Activated T-cell treated with anti-CD3 and anti-CD28 coated beads for 48 hours (primary cell): Measurements from ENCODE around the gene CATSPERZ.
A peak's percentile ranks its signal among the peaks of the same experiment; 100 is the strongest.

Source experiments
- DNase-seq: peaks from one replicate; pipeline ENCODE4 v3.0.0-alpha.2; 2020; ENCODE audit warnings: low read depth

CATSPERZ gene

DNA sequence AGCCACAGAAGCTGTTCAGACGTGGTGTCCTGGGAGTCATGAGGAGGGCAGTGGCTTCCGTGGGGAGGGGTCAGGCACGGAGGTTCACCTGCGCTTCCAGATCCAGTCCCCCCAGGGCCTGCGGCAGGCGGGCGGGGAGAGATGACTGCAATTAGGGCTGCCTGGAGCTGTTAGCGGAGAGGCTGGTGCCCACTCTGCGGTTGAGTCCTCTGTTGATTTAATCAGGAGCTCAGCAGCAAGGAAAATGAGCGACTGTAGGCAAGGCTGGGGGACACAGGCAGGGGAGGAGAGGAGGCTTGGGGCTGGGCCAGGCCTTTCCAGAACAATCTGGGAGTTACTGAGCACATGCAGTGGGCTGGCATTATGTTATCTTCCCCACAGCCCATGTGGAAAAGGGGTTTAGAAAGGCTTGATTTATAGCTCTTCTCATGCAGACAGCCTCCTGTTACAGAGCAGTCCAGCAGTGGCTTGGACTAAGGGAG lies 35.7 kb upstream of the CATSPERZ start:
- DNase-seq, result no peak

DNA sequence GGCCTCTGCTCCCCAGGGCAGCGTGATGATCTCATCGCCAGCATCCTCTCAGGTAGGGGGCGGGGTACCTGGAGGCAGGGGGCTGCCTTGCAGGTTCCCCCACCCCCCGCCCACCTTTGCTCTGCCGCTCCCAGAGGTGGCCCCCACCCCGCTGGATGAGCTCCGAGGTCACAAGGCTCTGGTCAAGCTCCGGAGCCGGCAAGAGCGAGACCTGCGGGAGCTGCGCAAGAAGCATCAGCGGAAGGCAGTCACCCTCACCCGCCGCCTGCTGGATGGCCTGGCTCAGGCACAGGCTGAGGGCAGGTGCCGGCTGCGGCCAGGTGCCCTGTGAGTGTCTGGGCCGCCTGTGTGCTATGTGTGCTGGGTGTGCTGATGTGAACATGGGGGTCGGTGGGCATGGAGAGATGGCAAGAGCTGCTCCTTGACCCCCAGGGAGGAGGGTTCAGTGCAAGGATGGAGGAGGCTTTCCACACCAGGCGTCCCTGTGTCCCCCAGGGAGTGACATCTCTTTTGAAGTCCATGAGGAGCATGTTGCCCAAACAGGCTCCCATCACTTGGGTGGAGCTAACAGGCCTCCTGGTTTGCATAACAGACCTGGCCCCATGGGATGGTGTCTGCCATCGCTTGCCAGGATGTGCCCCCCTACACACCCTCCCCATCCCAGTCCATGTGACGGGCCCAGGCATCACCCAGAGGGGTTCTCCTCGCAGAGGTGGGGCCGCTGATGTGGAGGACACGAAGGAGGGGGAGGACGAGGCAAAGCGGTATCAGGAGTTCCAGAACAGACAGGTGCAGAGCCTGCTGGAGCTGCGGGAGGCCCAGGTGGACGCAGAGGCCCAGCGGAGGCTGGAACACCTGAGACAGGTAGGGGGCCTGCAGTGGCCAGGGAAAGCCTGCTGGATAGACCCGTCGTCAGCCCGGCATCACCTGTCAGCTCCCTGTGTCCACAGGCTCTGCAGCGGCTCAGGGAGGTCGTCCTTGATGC lies 34.7 kb upstream of the CATSPERZ start:
- DNase-seq, result no peak

DNA sequence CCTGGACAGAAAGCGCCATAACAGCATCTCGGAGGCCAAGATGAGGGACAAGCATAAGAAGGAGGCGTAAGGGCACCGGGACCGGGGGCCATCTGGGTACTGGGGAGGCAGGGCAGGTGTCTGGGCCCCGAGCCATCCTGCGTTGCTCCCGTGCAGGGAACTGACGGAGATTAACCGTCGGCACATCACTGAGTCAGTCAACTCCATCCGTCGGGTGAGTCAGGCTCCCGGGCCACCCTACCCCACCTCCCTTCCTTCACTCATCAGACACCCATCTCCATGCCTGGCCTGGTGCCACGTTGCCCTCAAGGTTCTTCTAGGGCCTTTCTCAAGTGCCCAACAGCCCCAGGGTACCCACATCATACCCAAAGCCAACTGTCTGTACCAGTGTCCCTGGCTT lies 33.8 kb upstream of the CATSPERZ start:
- no peak for DNase-seq

DNA sequence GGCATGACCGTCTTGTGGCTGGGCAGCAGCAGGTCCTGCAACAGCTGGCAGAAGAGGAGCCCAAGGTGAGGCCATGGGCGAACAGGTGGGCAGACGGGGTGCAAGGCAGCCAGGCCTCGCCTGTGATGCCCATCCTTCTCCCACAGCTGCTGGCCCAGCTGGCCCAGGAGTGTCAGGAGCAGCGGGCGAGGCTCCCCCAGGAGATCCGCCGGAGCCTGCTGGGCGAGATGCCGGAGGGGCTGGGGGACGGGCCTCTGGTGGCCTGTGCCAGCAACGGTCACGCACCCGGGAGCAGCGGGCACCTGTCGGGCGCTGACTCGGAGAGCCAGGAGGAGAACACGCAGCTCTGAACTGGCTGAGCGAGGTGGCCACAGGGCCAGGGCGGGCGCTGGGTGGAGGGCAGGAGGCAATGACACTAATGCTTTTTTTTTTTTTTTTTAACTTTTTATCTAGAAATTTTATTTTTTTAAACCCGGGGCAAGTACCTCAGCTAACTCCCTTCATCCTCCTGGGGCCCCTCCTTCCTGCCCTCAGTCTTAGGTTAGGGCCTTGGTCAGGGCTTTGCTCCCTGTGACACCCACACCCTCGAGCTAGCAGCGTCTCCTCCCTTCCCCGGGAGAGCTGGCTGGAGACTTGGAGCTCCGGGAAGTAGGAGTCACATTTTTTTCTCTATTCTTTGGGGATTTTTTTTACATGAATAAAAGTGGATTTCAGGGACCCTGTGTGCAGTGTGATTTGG lies 32.8 kb upstream of the CATSPERZ start:
- DNase-seq, result no peak

GRCh38 chr11:64268025-64268892 lies 31.9 kb upstream of the CATSPERZ start:
- no peak for DNase-seq

DNA sequence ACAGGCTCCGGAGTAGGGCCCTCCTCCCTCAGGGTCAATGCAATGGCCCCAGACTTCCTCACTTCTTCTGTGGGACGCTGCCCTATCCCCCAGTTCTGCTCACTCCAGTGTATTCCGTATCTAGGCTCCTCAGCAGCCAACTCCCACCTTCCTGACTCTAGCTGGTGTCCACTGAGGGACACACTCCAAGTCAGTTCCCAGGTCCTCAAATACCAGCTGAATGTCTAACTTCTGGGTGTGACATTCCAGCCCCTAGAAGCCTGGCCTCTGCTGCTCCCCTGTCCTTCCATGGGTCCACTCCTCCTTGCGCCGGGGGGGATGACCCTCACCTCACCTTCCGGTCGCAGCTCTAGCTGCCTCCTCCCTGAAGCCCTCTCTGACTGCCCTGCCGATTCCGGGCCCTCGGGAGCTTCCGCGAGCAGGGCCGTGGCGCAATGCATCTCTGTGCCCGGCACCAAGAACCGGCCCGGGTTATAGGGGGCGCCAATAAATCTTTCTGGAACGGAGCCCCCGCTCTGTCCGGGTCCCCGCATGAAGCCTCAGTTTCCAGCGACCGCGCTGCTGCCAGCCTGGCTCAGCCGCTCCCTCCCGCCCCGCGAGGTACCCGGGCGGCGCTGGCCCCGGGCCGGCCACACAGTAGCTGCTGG lies 31.1 kb upstream of the CATSPERZ start:
- peak; percentile 53 for DNase-seq

DNA sequence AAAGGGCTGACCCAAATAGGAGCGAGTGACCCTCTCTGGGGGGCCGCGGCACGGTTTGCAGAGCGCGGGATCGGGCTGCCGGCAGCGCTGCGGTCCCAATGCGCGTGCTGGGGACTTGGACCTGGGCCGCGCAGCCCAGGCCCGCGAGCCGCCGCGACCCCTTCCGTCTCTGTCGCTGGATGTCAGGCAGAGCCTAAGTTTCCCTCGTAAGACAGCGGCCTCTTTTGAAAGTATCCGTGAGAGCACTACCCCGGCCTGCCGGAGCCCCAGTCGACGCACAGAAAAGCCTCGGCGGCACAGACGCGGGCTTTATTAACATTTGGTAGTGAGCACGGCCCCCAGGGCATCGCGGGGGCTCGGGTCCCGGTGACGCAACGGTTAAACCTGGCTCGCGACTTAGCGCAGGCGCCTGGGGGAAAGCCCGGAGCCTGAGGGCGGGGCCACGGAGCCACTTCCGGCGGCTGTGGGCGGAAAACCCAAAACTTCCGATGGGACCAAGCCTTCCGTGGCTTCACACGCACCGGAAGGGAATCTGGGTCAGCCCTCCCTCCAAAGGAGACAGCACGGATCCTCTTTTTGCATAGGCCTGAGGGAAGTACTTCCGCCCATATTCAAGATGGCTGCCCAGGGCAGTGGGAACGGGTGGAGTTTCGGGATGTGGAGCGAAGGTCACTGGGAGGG lies 30.5 kb upstream of the CATSPERZ start:
- peak; percentile 98 for DNase-seq

- DNase-seq, result no peak
Observed at GRCh38 chr11:64275031-64275800, 24.9 kb upstream of the CATSPERZ start.

- DNase-seq, result no peak
Observed at GRCh38 chr11:64275841-64276240, 24.3 kb upstream of the CATSPERZ start.

DNA sequence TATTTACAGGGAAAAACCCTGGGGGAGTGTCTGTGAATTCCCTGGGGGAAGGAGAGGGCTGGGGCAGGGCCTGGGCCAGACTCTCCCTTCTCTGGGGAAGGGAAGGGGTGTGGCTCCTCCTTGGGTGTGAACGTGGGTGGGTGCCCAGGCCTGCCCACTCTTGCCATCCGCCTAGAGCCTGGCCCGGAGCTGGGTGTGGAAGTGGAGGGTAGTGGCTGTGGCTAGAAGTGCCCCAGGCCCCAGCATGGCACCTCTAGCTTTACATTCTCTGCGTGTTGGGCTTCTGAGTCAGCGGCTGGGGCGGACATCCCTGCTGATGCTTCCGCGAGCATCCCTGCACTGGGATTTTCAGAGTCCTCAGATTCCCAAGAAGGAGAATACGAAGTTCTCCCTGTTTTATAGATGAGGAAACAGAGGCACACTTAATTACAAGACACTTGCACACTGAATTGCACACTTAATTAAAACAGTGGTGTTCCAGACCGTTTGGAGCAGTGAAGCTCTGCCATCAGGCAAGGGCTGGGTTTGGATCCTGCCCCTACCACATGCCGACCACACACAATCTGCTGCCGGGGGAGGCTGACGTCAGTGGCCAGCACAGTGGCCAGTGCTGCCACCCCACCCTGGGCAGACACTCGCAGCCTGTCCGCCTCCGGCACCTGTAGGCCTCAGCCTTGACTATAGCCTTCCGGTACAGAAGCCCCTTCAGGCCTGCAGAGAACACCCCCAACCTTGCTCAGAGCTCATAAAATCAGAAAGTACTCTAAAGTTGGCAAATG lies 23.3 kb upstream of the CATSPERZ start:
- no peak for DNase-seq

DNA sequence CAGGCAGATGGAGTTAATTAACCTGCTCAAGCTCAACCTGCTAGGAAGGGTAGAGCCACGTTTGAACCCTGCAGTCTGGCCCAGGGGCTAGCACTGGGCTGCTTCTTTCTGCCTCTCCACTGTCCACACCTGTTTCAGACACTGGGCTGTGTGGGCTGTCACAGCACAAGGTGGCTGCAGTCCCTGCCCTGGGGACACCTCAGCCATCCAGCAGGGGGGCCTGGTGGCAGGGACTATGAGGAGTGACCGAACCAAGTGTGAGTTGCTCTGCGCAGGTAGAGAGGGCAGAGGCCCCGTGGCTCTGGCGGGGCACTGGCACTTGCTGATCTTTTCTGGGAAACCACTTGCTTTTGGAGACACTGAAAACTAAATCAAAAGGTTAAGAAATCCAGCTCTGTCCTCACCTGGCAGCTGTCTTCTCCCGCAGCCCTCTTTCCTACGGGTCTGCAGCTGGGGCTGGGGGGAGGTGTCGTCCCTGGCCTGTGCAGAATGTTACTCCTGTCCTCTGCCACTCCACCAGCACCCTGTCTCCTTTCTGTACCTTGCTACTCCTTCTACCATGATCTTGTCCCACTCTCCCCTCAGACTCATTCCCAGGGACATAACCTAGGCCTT lies 21.5 kb upstream of the CATSPERZ start:
- DNase-seq, result no peak

DNA sequence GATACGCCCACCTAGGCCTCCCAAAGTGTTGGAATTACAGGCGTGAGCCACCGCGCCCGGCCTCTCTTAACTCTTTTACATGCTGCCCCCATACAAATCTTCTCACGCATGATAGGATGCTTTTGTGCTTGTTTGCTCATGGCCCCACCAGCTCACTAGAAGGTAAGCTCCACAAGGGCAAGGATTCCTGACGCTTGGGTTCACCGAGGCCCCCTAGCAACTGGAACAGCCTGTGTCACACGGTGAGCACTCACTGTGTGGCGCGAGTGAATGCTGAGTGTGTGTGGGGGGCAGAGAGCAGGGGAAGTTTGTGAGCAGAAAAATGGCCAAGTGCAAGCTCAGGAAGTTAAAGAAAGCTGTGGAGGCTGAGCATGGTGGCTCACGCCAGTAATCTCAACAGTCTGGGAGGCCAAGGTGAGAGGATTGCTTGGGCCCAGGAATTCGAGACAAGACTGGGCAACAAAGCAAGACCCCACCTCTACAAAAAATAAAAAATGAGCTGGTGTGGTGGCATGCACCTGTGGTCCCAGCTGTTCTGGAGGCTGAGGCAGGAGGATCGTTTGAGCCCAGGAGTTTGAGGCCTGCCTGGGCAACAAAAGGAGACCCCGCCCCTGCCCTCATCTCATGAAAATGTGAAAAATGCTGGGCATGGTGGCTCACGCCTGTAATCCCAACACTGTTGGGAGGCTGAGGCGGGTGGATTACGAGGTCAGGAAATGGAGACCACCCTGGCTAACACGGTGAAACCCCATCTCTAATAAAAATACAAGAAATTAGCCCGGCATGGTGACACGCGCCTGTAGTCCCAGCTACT lies 18.0 kb upstream of the CATSPERZ start:
- DNase-seq, result no peak

- no peak for DNase-seq
Observed at GRCh38 chr11:64283092-64283491, 17.1 kb upstream of the CATSPERZ start.

DNA sequence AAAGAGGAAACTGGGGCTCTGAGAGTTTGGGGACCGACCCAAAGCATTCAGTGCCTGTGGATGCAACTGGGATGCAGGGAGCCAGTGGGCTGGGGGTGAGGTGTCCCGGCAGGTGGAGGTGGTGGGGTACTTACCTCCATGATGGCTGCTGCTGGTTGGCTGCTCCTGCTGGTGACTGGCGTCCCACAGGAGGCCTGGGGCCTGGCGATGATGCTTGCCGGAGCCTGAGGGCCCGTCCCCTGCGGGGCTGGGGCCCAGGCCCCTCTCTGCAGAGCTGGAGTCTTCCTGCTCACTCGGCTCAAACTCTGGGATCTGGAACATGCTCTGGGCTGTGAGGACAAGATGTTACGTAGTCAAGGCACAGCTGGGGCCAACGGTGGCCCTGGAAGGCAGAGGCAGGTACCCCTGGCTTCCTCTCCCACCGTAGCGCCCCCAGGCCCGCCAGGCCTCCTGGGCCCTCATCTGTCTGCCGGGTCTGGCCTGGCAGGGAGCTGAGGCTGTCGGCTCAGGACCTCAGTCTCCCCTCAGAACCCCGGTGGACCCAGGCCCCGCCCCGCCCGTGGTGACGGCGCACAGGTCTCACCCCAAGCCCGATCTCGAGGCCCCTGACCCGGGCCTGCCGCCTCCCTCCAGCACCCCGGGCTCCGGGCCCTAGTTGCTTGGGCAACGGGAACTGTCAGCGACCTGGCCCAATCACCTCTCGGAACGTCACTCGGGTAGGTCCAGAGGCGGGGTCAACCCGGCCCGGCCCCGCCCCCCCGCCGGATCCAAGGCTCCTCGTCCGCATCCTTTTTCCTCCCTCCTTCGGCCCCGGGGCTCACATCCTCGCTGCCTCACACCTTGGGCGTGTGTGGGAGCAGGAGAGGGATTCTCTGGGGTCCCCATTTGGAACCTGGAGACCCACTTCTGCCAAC lies 15.9 kb upstream of the CATSPERZ start, which contains the start of gene BAD:
TSS of gene BAD (minus strand) at position 618 of the 914 bp plus-strand sequence. CDS start at position 321, 297 bp downstream.
- peak; percentile 91 for DNase-seq

DNA sequence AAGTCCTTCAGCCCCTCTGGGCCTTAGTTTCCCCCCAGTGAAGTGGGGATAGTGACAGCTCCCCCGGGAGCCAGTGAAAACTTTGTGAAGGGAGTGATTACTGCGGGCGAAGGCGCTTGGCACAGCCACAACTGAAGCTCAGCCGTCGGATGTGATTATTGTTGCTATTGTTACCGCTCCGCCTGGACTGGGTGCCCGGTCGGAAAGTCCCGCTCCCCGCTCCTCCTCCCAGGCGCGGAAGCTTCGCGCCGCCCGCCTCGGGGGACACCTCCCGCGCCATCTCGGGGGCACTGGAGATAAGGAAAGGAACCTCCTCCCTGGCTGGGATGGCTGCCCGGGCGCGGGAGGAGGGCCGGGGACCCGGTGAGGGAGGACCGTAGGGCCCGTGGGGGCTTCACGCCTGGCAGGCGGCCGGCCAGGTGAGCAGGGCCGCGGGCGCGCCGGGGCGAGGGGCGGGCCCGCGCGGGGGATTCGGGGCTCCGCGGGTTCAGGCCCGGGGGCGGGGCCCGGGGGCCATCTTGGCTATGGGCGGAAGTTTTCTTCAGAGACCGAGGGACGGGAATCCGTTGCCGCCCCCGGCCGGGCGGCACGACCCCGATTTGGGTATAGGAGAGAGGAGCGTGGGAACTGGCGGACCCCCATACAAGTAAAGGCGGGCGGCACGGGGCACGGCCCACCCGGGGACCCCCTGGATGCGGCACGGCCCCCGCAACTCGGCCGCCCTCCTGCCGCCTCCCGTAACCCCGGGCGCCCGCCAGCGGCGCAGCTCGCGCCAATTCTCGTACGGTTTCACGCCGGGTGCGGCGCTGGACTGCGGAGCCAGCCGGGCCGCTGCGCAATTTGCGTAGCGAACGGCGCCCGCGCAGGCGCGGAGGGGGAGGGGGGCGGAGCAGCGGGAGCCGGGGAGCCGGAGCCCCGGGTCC lies 14.9 kb upstream of the CATSPERZ start, which contains the start of gene GPR137:
TSS of gene GPR137 (plus strand) at position 887 of the 923 bp plus-strand sequence. CDS start 677 bp downstream, outside the sequence.
- peak; percentile 92 for DNase-seq
